ENCODE results near the gene DUSP1.

DNA sequence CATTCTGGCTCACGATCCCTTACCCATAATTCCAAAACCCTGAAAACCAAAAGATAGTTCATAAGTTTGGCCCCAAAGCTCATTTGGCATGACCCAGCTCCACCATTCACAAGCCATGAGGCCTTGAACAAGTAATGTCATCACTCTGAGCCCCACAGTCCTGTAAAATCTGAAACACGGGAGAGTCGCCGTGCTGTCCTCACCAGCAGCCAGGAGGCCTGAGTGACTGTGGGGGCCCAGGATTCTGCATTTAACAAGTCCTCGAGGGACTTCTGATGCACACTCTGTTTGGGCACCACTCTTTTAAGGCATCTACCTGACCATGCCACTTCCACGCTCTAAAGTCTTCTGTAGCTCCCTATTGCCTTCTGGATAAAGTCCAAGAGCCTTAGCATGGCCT lies 40.8 kb downstream of the DUSP1 start:
- TF ChIP-seq, protein P1, sequence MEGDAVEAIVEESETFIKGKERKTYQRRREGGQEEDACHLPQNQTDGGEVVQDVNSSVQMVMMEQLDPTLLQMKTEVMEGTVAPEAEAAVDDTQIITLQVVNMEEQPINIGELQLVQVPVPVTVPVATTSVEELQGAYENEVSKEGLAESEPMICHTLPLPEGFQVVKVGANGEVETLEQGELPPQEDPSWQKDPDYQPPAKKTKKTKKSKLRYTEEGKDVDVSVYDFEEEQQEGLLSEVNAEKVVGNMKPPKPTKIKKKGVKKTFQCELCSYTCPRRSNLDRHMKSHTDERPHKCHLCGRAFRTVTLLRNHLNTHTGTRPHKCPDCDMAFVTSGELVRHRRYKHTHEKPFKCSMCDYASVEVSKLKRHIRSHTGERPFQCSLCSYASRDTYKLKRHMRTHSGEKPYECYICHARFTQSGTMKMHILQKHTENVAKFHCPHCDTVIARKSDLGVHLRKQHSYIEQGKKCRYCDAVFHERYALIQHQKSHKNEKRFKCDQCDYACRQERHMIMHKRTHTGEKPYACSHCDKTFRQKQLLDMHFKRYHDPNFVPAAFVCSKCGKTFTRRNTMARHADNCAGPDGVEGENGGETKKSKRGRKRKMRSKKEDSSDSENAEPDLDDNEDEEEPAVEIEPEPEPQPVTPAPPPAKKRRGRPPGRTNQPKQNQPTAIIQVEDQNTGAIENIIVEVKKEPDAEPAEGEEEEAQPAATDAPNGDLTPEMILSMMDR (IDR thresholded peaks at IDR 0.05), result no peak
- TF ChIP-seq POLR2A (IDR thresholded peaks at IDR 0.05; ENCODE audit: low read depth), result no peak

All from esophagus muscularis mucosa (tissue), 3 donors.